Panc1 (cell line): ENCODE data around the gene HMCN2. TPM values are rescaled to one million over a fixed set of nuclear protein-coding genes. Genes with fewer than 3 reads are reported as not detected.

Experiments used
- ATAC-seq: fragments of 200-7000 bp; cut with Tn5 transposase; 2 replicates; pipeline ENCODE4 v1.9.1; 2020; ENCODE audit warnings: mild to moderate bottlenecking, moderate library complexity
- BruUV-seq: library from RNA; stranded (reverse); fragments of 400-500 nt; replicated peaks from 2 replicates; lab custom pipeline; 2021; lab: Mats Ljungman, UMichigan
- CTCF ChIA-PET: fragments of 300-600 bp; sonication (Branson Sonifier 250); formaldehyde crosslinking; loops from one replicate; lab custom pipeline; 2022; ENCODE audit warnings: antibody characterized with exemption; lab: Charles Lee
- POLR2A ChIA-PET: fragments of 300-600 bp; sonication (Branson Sonifier 250); formaldehyde crosslinking; loops from one replicate; lab custom pipeline; 2022; ENCODE audit warnings: antibody characterized with exemption; lab: Charles Lee
- DNase-seq: peaks from one replicate; pipeline ENCODE4 v3.0.0-alpha.2; 2010; ENCODE audit warnings: low read depth, low spot score
- H3K27ac ChIP-seq: 2 replicates; pipeline ENCODE4 v1.5.1; 2011; ENCODE audit warnings: mild to moderate bottlenecking, low read length, inconsistent platforms
- H3K27me3 ChIP-seq: fragments of 200-500 bp; sonication (Bioruptor generic); 2 replicates; pipeline ENCODE4 v1.6.0; 2014; ENCODE audit warnings: low read length, inconsistent platforms; ENCODE audit not compliant: control insufficient read depth, insufficient read depth
- H3K36me3 ChIP-seq: fragments of 200-500 bp; sonication (Bioruptor generic); 2 replicates; pipeline ENCODE4 v1.5.1; 2014; ENCODE audit warnings: inconsistent platforms, mild to moderate bottlenecking, low read length, moderate library complexity; ENCODE audit not compliant: control insufficient read depth, insufficient read depth
- H3K4me1 ChIP-seq: 2 replicates; pipeline ENCODE4 v1.5.1; 2011; ENCODE audit warnings: inconsistent platforms, mild to moderate bottlenecking, low read length, moderate library complexity; ENCODE audit not compliant: control insufficient read depth, insufficient read depth
- H3K4me3 ChIP-seq, 2 experiments: 2 replicates each; pipeline ENCODE4 v1.5.1; 2011 to 2012; ENCODE audit warnings: low read depth in 2 of 2, low read length in 2 of 2, mild to moderate bottlenecking in 2 of 2, inconsistent platforms in 1 of 2, moderate library complexity in 1 of 2
- H3K9me3 ChIP-seq: fragments of 200-500 bp; sonication (Bioruptor generic); 2 replicates; pipeline ENCODE4 v1.5.1; 2014; ENCODE audit warnings: low read depth, mild to moderate bottlenecking, inconsistent platforms, low read length, moderate library complexity; ENCODE audit not compliant: control insufficient read depth, insufficient read depth
- POLR2AphosphoS5 ChIP-seq: IDR thresholded peaks from 2 replicates; pipeline ENCODE4 v1.6.1; 2012; ENCODE audit warnings: mild to moderate bottlenecking, low read depth, low read length, moderate library complexity
- SIN3A ChIP-seq: IDR thresholded peaks from 2 replicates; pipeline ENCODE4 v1.6.1; 2012; ENCODE audit warnings: low read depth, mild to moderate bottlenecking, low read length, moderate library complexity, borderline replicate concordance; ENCODE audit not compliant: insufficient read depth
- TCF7L2 ChIP-seq: IDR thresholded peaks from 2 replicates; pipeline ENCODE4 v1.6.1; 2011; ENCODE audit warnings: mild to moderate bottlenecking, low read depth, low read length, inconsistent platforms
- in situ Hi-C: cut with HindIII; loops from 2 replicates; pipeline ENCODE4 v1.10.0; 2016; ENCODE audit warnings: low sequenced_read_pairs, low pct_unique_long_range_greater_than_20kb
- intact Hi-C: fragments of 100-400 bp; cut with micrococcal nuclease; formaldehyde crosslinking; loops from one replicate; pipeline ENCODE4 v1.10.0; 2022; ENCODE audit not compliant: unreplicated experiment
- total RNA-seq: library from RNA; stranded (reverse); gene quantifications from one replicate; pipeline ENCODE4 v1.2.1, GENCODE V29; 2021; ENCODE audit not compliant: unreplicated experiment
- TF ChIP-seq, protein P1 (sequence below): fragments of 450-650 bp; IDR thresholded peaks from 2 replicates; pipeline ENCODE4 v1.5.1; 2017; ENCODE audit warnings: mild to moderate bottlenecking
- TF ChIP-seq, protein P2 (sequence below), 2 experiments: IDR thresholded peaks; 2 replicates each; pipeline ENCODE4 v1.6.1; 2011 to 2012; ENCODE audit warnings: low read depth in 2 of 2, control low read depth in 1 of 2, low read length in 1 of 2, mild to moderate bottlenecking in 1 of 2, moderate library complexity in 1 of 2; ENCODE audit not compliant: insufficient read depth in 1 of 2

HMCN2 gene
- total RNA-seq, 1 experiment from 2014 or later: 0.05 TPM

DNA sequence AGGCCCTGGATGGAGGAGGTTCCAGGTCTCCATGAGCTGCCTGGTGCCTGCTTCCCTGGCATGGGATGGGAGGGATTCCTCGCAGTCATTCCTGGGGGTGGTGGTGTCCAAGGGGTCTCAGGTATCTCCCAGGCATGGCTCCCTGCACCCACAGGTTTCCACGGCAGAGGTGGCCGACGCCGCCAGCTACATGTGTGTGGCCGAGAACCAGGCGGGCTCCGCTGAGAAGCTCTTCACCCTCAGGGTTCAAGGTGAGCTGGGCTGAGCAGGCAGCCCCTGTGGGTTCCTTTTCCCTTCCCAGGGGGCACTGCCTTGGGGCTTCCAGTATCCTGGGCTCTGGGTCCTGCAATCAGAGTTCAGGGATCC is 117.8 kb downstream of the HMCN2 start:
- ChIA-PET POLR2A (no interaction called here), CTCF (no interaction called here)
- Histone ChIP-seq H3K36me3 (no peaks in the 10 kb centered on the region), H3K9me3 (no peaks in the 10 kb centered on the region), H3K27ac (no peak overlapping the region), H3K4me3 (no peak overlapping the region), H3K27me3 (no peaks in the 10 kb centered on the region), H3K4me1 (no peaks in the 10 kb centered on the region)
- no TSS peak for BruUV-seq
- TF ChIP-seq, protein P1, sequence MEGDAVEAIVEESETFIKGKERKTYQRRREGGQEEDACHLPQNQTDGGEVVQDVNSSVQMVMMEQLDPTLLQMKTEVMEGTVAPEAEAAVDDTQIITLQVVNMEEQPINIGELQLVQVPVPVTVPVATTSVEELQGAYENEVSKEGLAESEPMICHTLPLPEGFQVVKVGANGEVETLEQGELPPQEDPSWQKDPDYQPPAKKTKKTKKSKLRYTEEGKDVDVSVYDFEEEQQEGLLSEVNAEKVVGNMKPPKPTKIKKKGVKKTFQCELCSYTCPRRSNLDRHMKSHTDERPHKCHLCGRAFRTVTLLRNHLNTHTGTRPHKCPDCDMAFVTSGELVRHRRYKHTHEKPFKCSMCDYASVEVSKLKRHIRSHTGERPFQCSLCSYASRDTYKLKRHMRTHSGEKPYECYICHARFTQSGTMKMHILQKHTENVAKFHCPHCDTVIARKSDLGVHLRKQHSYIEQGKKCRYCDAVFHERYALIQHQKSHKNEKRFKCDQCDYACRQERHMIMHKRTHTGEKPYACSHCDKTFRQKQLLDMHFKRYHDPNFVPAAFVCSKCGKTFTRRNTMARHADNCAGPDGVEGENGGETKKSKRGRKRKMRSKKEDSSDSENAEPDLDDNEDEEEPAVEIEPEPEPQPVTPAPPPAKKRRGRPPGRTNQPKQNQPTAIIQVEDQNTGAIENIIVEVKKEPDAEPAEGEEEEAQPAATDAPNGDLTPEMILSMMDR: no peak
- TF ChIP-seq TCF7L2 (no peak), SIN3A (no peak), POLR2AphosphoS5 (no peak)
- TF ChIP-seq, protein P2, sequence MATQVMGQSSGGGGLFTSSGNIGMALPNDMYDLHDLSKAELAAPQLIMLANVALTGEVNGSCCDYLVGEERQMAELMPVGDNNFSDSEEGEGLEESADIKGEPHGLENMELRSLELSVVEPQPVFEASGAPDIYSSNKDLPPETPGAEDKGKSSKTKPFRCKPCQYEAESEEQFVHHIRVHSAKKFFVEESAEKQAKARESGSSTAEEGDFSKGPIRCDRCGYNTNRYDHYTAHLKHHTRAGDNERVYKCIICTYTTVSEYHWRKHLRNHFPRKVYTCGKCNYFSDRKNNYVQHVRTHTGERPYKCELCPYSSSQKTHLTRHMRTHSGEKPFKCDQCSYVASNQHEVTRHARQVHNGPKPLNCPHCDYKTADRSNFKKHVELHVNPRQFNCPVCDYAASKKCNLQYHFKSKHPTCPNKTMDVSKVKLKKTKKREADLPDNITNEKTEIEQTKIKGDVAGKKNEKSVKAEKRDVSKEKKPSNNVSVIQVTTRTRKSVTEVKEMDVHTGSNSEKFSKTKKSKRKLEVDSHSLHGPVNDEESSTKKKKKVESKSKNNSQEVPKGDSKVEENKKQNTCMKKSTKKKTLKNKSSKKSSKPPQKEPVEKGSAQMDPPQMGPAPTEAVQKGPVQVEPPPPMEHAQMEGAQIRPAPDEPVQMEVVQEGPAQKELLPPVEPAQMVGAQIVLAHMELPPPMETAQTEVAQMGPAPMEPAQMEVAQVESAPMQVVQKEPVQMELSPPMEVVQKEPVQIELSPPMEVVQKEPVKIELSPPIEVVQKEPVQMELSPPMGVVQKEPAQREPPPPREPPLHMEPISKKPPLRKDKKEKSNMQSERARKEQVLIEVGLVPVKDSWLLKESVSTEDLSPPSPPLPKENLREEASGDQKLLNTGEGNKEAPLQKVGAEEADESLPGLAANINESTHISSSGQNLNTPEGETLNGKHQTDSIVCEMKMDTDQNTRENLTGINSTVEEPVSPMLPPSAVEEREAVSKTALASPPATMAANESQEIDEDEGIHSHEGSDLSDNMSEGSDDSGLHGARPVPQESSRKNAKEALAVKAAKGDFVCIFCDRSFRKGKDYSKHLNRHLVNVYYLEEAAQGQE (IDR thresholded peaks at IDR 0.05; ENCODE audit: insufficient read depth in 1 of 2, low read depth in 2 of 2, low read length in 1 of 2): no peak
- DNase-seq (no peak), ATAC-seq (no peak)
- intact Hi-C loops (no loop called here), in situ Hi-C loops (no loop called here)

DNA sequence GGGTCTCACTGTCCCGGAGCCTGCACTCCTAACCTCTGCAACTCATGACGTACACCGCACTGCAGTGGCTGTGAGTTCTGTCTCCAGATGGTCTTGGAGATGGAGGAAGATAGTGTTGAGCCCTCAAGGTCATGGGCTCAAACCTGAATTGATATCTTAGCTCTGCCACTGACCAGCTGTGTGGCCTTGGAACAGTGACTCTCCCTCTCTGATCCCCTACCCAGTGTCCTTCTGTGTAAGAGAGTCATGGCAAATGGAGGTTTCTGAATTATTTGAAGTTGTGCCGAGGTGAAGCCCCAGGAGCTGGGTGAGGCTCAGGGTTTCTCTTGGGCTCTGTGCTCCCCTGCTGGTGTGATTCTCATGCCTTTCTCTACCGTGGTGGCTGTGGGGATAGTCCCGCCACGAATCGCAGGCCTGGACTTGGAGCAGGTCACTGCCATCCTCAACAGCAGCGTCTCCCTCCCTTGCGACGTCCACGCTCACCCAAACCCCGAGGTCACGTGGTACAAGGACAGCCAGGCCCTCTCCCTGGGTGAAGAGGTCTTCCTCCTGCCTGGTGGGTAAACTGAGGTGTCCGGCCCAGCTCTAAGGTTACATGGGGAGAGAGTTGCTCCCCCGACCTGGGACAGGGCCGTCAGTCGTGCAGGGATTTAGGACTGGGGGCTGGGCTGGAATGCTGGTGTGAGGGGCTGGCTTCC is 118.6 kb downstream of the HMCN2 start:
- POLR2A ChIA-PET: no interaction called here
- intact Hi-C loops (no loop called here), in situ Hi-C loops (no loop called here)
- DNase-seq (no peak), ATAC-seq (no peak)
- no TSS peak for BruUV-seq
- no peak overlapping the region for H3K4me3 ChIP-seq
- H3K27ac ChIP-seq: no peak overlapping the region
- no peaks in the 10 kb centered on the region for H3K4me1 ChIP-seq
- H3K27me3 ChIP-seq: no peaks in the 10 kb centered on the region
- H3K36me3 ChIP-seq: no peaks in the 10 kb centered on the region
- TF ChIP-seq, protein P1: no peak
- TF ChIP-seq TCF7L2 (no peak), SIN3A (no peak), POLR2AphosphoS5 (no peak)
- TF ChIP-seq, protein P2 (IDR thresholded peaks at IDR 0.05; ENCODE audit: insufficient read depth in 1 of 2, low read depth in 2 of 2, low read length in 1 of 2): no peak
- CTCF ChIA-PET: no interaction called here
- no peaks in the 10 kb centered on the region for H3K9me3 ChIP-seq
